Panc1 (cell line): ENCODE measurements around the gene TAF15. TPM values are rescaled to one million over a fixed set of nuclear protein-coding genes. Genes with fewer than 3 reads are reported as not detected.
A peak's percentile ranks its signal among the peaks of the same experiment; 100 is the strongest.

Experiments
- ATAC-seq: fragments of 200-7000 bp; cut with Tn5 transposase; 2 replicates; pipeline ENCODE4 v1.9.1; 2020; ENCODE audit warnings: mild to moderate bottlenecking, moderate library complexity
- BruUV-seq: library from RNA; stranded (reverse); fragments of 400-500 nt; replicated peaks from 2 replicates; lab custom pipeline; 2021; lab: Mats Ljungman, UMichigan
- CTCF ChIA-PET: fragments of 300-600 bp; sonication (Branson Sonifier 250); formaldehyde crosslinking; loops from one replicate; lab custom pipeline; 2022; ENCODE audit warnings: antibody characterized with exemption; lab: Charles Lee
- POLR2A ChIA-PET: fragments of 300-600 bp; sonication (Branson Sonifier 250); formaldehyde crosslinking; loops from one replicate; lab custom pipeline; 2022; ENCODE audit warnings: antibody characterized with exemption; lab: Charles Lee
- DNase-seq: peaks from one replicate; pipeline ENCODE4 v3.0.0-alpha.2; 2010; ENCODE audit warnings: low read depth, low spot score
- H3K27ac ChIP-seq: 2 replicates; pipeline ENCODE4 v1.5.1; 2011; ENCODE audit warnings: mild to moderate bottlenecking, low read length, inconsistent platforms
- H3K27me3 ChIP-seq: fragments of 200-500 bp; sonication (Bioruptor generic); 2 replicates; pipeline ENCODE4 v1.6.0; 2014; ENCODE audit warnings: low read length, inconsistent platforms; ENCODE audit not compliant: control insufficient read depth, insufficient read depth
- H3K36me3 ChIP-seq: fragments of 200-500 bp; sonication (Bioruptor generic); 2 replicates; pipeline ENCODE4 v1.5.1; 2014; ENCODE audit warnings: inconsistent platforms, mild to moderate bottlenecking, low read length, moderate library complexity; ENCODE audit not compliant: control insufficient read depth, insufficient read depth
- H3K4me1 ChIP-seq: 2 replicates; pipeline ENCODE4 v1.5.1; 2011; ENCODE audit warnings: inconsistent platforms, mild to moderate bottlenecking, low read length, moderate library complexity; ENCODE audit not compliant: control insufficient read depth, insufficient read depth
- H3K4me3 ChIP-seq, 2 experiments: 2 replicates each; pipeline ENCODE4 v1.5.1; 2011 to 2012; ENCODE audit warnings: low read depth in 2 of 2, low read length in 2 of 2, mild to moderate bottlenecking in 2 of 2, inconsistent platforms in 1 of 2, moderate library complexity in 1 of 2
- H3K9me3 ChIP-seq: fragments of 200-500 bp; sonication (Bioruptor generic); 2 replicates; pipeline ENCODE4 v1.5.1; 2014; ENCODE audit warnings: low read depth, mild to moderate bottlenecking, inconsistent platforms, low read length, moderate library complexity; ENCODE audit not compliant: control insufficient read depth, insufficient read depth
- CTCF ChIP-seq: fragments of 450-650 bp; IDR thresholded peaks from 2 replicates; pipeline ENCODE4 v1.5.1; 2017; ENCODE audit warnings: mild to moderate bottlenecking
- POLR2AphosphoS5 ChIP-seq: IDR thresholded peaks from 2 replicates; pipeline ENCODE4 v1.6.1; 2012; ENCODE audit warnings: mild to moderate bottlenecking, low read depth, low read length, moderate library complexity
- REST ChIP-seq, 2 experiments: IDR thresholded peaks; 2 replicates each; pipeline ENCODE4 v1.6.1; 2011 to 2012; ENCODE audit warnings: low read depth in 2 of 2, control low read depth in 1 of 2, low read length in 1 of 2, mild to moderate bottlenecking in 1 of 2, moderate library complexity in 1 of 2; ENCODE audit not compliant: insufficient read depth in 1 of 2
- SIN3A ChIP-seq: IDR thresholded peaks from 2 replicates; pipeline ENCODE4 v1.6.1; 2012; ENCODE audit warnings: low read depth, mild to moderate bottlenecking, low read length, moderate library complexity, borderline replicate concordance; ENCODE audit not compliant: insufficient read depth
- TCF7L2 ChIP-seq: IDR thresholded peaks from 2 replicates; pipeline ENCODE4 v1.6.1; 2011; ENCODE audit warnings: mild to moderate bottlenecking, low read depth, low read length, inconsistent platforms
- in situ Hi-C: cut with HindIII; loops from 2 replicates; pipeline ENCODE4 v1.10.0; 2016; ENCODE audit warnings: low sequenced_read_pairs, low pct_unique_long_range_greater_than_20kb
- intact Hi-C: fragments of 100-400 bp; cut with micrococcal nuclease; formaldehyde crosslinking; loops from one replicate; pipeline ENCODE4 v1.10.0; 2022; ENCODE audit not compliant: unreplicated experiment
- total RNA-seq: library from RNA; stranded (reverse); gene quantifications from one replicate; pipeline ENCODE4 v1.2.1, GENCODE V29; 2021; ENCODE audit not compliant: unreplicated experiment

TAF15 gene
- total RNA-seq, 1 experiment from 2014 or later = 249 TPM

- no peaks in the 10 kb centered on the region for H3K27me3 ChIP-seq
- H3K9me3 ChIP-seq = no peaks in the 10 kb centered on the region
- peaks cover 12% of the 10 kb centered on the region for H3K36me3 ChIP-seq
- in situ Hi-C loops = no loop called here
- peaks cover 22% of the 10 kb centered on the region for H3K4me1 ChIP-seq
- H3K27ac ChIP-seq = peak overlapping the region; percentile 98; the same call in 1 of the 2 replicates
- H3K4me3 ChIP-seq = no peak overlapping the region
- BruUV-seq = no TSS peak
- ATAC-seq (no peak), DNase-seq (no peak)
- intact Hi-C loops = no loop called here
- ChIA-PET POLR2A (interaction anchor here (0.5 to 0.6 kb wide), 2 partner anchors 32 to 45 kb away, joined by 3 read pairs; no protein-coding TSS in a partner anchor), CTCF (interaction anchor here (1.1 to 2.0 kb wide), 2 partner anchors 43 to 88 kb away, joined by 3 to 35 read pairs; no protein-coding TSS in a partner anchor)
- TF ChIP-seq TCF7L2 (no peak), CTCF (no peak), SIN3A (no peak), POLR2AphosphoS5 (no peak), REST (IDR thresholded peaks at IDR 0.05; ENCODE audit: insufficient read depth in 1 of 2, low read depth in 2 of 2, low read length in 1 of 2) (no peak)
Measured at GRCh38 chr17:35807371-35808144, 1.7 kb upstream of the TAF15 start.

- intact Hi-C loops = no loop called here
- in situ Hi-C loops = no loop called here
- ChIA-PET CTCF (interaction anchor here (0.8 to 2.0 kb wide), 6 partner anchors 20 to 89 kb away, joined by 3 to 35 read pairs (median 4); no protein-coding TSS in a partner anchor), POLR2A (interaction anchor here (0.5 to 1.2 kb wide), 6 partner anchors 12 to 67 kb away, joined by 3 to 10 read pairs (median 4); no protein-coding TSS in a partner anchor)
- H3K4me1 ChIP-seq = peaks cover 22% of the 10 kb centered on the region
- TF ChIP-seq REST (IDR thresholded peaks at IDR 0.05; ENCODE audit: insufficient read depth in 1 of 2, low read depth in 2 of 2, low read length in 1 of 2) (no peak), SIN3A (no peak), POLR2AphosphoS5 (no peak), CTCF (no peak), TCF7L2 (no peak)
- DNase-seq = peak; percentile 35
- BruUV-seq = TSS peak; percentile 83
- H3K36me3 ChIP-seq = peaks cover 12% of the 10 kb centered on the region
- H3K27ac ChIP-seq = peak overlapping the region; percentile 98
- no peaks in the 10 kb centered on the region for H3K27me3 ChIP-seq
- peak overlapping the region; percentile 89 to 99 for H3K4me3 ChIP-seq
- no peak for ATAC-seq
- H3K9me3 ChIP-seq = no peaks in the 10 kb centered on the region
Measured at GRCh38 chr17:35808240-35808961, 883 bp upstream of the TAF15 start.
